ENCODE results near the gene ATXN1L. TPM values are rescaled to one million over a fixed set of nuclear protein-coding genes. Genes with fewer than 3 reads are reported as not detected.
A peak's percentile ranks its signal among the peaks of the same experiment; 100 is the strongest.

Gene ATXN1L
- total RNA-seq, 1 experiment from 2014 or later, result 44.8 TPM

GRCh38 chr16:71878911-71879310, 33.1 kb downstream of the ATXN1L start:
- H3K4me3 Mint-ChIP-seq (ENCODE audit: unreplicated experiment), result no peak overlapping the region
- Histone ChIP-seq H3K9me3 (no peaks in the 10 kb centered on the region), H3K36me3 (ENCODE audit: control insufficient read depth, insufficient read depth, low read length) (no peaks in the 10 kb centered on the region; the same call in 1 of the 2 replicates), H3K27me3 (replicated peaks; ENCODE audit: control insufficient read depth, insufficient read depth, low read length) (no peaks in the 10 kb centered on the region), H3K4me1 (peaks cover 5% of the 10 kb centered on the region; the same call in 1 of the 2 replicates), H3K4me3 (ENCODE audit: low read depth, low read length) (no peak overlapping the region)
- no peak for DNase-seq
- TF ChIP-seq CTCF (IDR thresholded peaks at IDR 0.05; ENCODE audit: insufficient read depth in 1 of 2, low read depth in 1 of 2, low read length in 1 of 2, severe bottlenecking in 1 of 2, unreplicated experiment in 1 of 2), result no peak
- no peak overlapping the region for H3K27ac Mint-ChIP-seq (ENCODE audit: unreplicated experiment)
- CTCF ChIA-PET, result no interaction called here
- no TSS peak for BruUV-seq (replicated peaks)
- peaks cover 24% of the 10 kb centered on the region for H3K36me3 Mint-ChIP-seq (ENCODE audit: insufficient read depth, unreplicated experiment)
- POLR2A ChIA-PET, result no interaction called here
- no peaks in the 10 kb centered on the region for H3K9me3 Mint-ChIP-seq (ENCODE audit: unreplicated experiment)
- intact Hi-C loops (cut with micrococcal nuclease; ENCODE audit: unreplicated experiment), result no loop called here
- H3K27me3 Mint-ChIP-seq (ENCODE audit: insufficient read depth, unreplicated experiment), result no peaks in the 10 kb centered on the region
- H3K4me1 Mint-ChIP-seq (ENCODE audit: low read depth, unreplicated experiment), result peaks cover 15% of the 10 kb centered on the region

GRCh38 chr16:71880176-71880575, 34.4 kb downstream of the ATXN1L start:
- TF ChIP-seq CTCF (IDR thresholded peaks at IDR 0.05; ENCODE audit: insufficient read depth in 1 of 2, low read depth in 1 of 2, low read length in 1 of 2, severe bottlenecking in 1 of 2, unreplicated experiment in 1 of 2), result no peak
- Histone ChIP-seq H3K9me3 (no peaks in the 10 kb centered on the region), H3K36me3 (ENCODE audit: control insufficient read depth, insufficient read depth, low read length) (no peaks in the 10 kb centered on the region), H3K4me3 (ENCODE audit: low read depth, low read length) (no peak overlapping the region), H3K27me3 (replicated peaks; ENCODE audit: control insufficient read depth, insufficient read depth, low read length) (no peaks in the 10 kb centered on the region), H3K4me1 (peaks cover 5% of the 10 kb centered on the region; the same call in 1 of the 2 replicates)
- ChIA-PET CTCF (no interaction called here), POLR2A (interaction anchor here (0.6 kb wide), 1 partner anchor 466 kb away, joined by 3 read pairs; no protein-coding TSS in a partner anchor)
- Mint-ChIP-seq H3K27me3 (ENCODE audit: insufficient read depth, unreplicated experiment) (no peaks in the 10 kb centered on the region), H3K9me3 (ENCODE audit: unreplicated experiment) (no peaks in the 10 kb centered on the region), H3K4me3 (ENCODE audit: unreplicated experiment) (no peak overlapping the region), H3K36me3 (ENCODE audit: insufficient read depth, unreplicated experiment) (peaks cover 23% of the 10 kb centered on the region), H3K4me1 (ENCODE audit: low read depth, unreplicated experiment) (peaks cover 19% of the 10 kb centered on the region), H3K27ac (ENCODE audit: unreplicated experiment) (no peak overlapping the region)
- DNase-seq, result no peak
- no TSS peak for BruUV-seq (replicated peaks)
- intact Hi-C loops (cut with micrococcal nuclease; ENCODE audit: unreplicated experiment), result loop anchor here (5.0 kb wide), 1 partner anchor 217 kb away; no protein-coding TSS in a partner anchor

GRCh38 chr16:71882505-71883167, 36.9 kb downstream of the ATXN1L start:
- Histone ChIP-seq H3K36me3 (ENCODE audit: control insufficient read depth, insufficient read depth, low read length) (no peaks in the 10 kb centered on the region), H3K9me3 (no peaks in the 10 kb centered on the region), H3K4me1 (peaks cover 5% of the 10 kb centered on the region; the same call in 1 of the 2 replicates), H3K4me3 (ENCODE audit: low read depth, low read length) (peak overlapping the region; percentile 69), H3K27me3 (replicated peaks; ENCODE audit: control insufficient read depth, insufficient read depth, low read length) (no peaks in the 10 kb centered on the region)
- H3K27ac Mint-ChIP-seq (ENCODE audit: unreplicated experiment), result peak overlapping the region; percentile 50
- intact Hi-C loops (cut with micrococcal nuclease; ENCODE audit: unreplicated experiment), result loop anchor here (1.0 to 5.0 kb wide), 4 partner anchors 38 to 215 kb away; partner anchors contain the start of genes AP1G1 and ATXN1L
- H3K9me3 Mint-ChIP-seq (ENCODE audit: unreplicated experiment), result no peaks in the 10 kb centered on the region
- peaks cover 23% of the 10 kb centered on the region for H3K4me1 Mint-ChIP-seq (ENCODE audit: low read depth, unreplicated experiment)
- ChIA-PET CTCF (interaction anchor here (0.5 to 3.3 kb wide), 12 partner anchors 8 to 257 kb away, joined by 3 to 26 read pairs (median 4); partner anchors contain the start of genes AP1G1 and MARVELD3), POLR2A (interaction anchor here (0.7 to 3.2 kb wide), 4 partner anchors 12 to 214 kb away, joined by 3 to 12 read pairs (median 3); no protein-coding TSS in a partner anchor)
- H3K36me3 Mint-ChIP-seq (ENCODE audit: insufficient read depth, unreplicated experiment), result peaks cover 23% of the 10 kb centered on the region
- H3K27me3 Mint-ChIP-seq (ENCODE audit: insufficient read depth, unreplicated experiment), result no peaks in the 10 kb centered on the region
- peak overlapping the region; percentile 97 for H3K4me3 Mint-ChIP-seq (ENCODE audit: unreplicated experiment)
- peak; percentile 74 to 86 for DNase-seq
- TSS peak; percentile 56 for BruUV-seq (replicated peaks)
- peak; percentile 86 to 89 for TF ChIP-seq CTCF (IDR thresholded peaks at IDR 0.05; ENCODE audit: insufficient read depth in 1 of 2, low read depth in 1 of 2, low read length in 1 of 2, severe bottlenecking in 1 of 2, unreplicated experiment in 1 of 2)

Measured in Caco-2 (cell line).